ENCODE data around the gene SMURF1.

DNA sequence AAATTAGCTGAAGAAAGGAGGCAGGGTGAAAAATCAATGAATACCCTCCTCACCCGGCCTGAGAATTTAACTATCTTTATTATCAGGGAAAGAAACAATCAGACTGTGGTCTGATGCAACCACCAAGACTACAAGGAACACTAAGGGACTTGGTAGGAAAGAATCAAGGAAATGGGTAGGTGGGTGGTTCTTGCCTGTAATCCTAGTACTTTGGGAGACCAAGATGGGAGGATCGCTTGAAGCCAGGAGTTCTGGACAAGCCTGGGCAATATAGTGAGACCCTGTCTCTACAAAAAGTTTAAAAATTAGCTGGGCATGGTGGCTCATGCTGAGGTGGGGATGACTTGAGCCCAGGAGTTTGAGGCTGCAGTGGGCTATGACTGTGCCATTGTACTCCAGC lies 12.6 kb downstream of the SMURF1 start:
- TF ChIP-seq, protein P1, sequence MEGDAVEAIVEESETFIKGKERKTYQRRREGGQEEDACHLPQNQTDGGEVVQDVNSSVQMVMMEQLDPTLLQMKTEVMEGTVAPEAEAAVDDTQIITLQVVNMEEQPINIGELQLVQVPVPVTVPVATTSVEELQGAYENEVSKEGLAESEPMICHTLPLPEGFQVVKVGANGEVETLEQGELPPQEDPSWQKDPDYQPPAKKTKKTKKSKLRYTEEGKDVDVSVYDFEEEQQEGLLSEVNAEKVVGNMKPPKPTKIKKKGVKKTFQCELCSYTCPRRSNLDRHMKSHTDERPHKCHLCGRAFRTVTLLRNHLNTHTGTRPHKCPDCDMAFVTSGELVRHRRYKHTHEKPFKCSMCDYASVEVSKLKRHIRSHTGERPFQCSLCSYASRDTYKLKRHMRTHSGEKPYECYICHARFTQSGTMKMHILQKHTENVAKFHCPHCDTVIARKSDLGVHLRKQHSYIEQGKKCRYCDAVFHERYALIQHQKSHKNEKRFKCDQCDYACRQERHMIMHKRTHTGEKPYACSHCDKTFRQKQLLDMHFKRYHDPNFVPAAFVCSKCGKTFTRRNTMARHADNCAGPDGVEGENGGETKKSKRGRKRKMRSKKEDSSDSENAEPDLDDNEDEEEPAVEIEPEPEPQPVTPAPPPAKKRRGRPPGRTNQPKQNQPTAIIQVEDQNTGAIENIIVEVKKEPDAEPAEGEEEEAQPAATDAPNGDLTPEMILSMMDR (IDR thresholded peaks at IDR 0.05; ENCODE audit: low read depth, low read length, missing input control) = no peak
- TF ChIP-seq RAD21 (IDR thresholded peaks at IDR 0.05) (no peak), HNF4G (IDR thresholded peaks at IDR 0.05) (no peak)
- TF ChIP-seq, protein P2, sequence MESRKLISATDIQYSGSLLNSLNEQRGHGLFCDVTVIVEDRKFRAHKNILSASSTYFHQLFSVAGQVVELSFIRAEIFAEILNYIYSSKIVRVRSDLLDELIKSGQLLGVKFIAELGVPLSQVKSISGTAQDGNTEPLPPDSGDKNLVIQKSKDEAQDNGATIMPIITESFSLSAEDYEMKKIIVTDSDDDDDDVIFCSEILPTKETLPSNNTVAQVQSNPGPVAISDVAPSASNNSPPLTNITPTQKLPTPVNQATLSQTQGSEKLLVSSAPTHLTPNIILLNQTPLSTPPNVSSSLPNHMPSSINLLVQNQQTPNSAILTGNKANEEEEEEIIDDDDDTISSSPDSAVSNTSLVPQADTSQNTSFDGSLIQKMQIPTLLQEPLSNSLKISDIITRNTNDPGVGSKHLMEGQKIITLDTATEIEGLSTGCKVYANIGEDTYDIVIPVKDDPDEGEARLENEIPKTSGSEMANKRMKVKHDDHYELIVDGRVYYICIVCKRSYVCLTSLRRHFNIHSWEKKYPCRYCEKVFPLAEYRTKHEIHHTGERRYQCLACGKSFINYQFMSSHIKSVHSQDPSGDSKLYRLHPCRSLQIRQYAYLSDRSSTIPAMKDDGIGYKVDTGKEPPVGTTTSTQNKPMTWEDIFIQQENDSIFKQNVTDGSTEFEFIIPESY (IDR thresholded peaks at IDR 0.05) = no peak
- TF ChIP-seq, protein P3, sequence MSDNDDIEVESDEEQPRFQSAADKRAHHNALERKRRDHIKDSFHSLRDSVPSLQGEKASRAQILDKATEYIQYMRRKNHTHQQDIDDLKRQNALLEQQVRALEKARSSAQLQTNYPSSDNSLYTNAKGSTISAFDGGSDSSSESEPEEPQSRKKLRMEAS (IDR thresholded peaks at IDR 0.05) = no peak
